GM19468 (cell line): ENCODE measurements around the gene RNASE4.
"Not testable (repeated sequence)": the region's sequence is repeated elsewhere in the genome, so short reads cannot be mapped to it uniquely, and the experiment has no call there.

Experiments used
- ATAC-seq: cut with Tn5 transposase; IDR thresholded peaks from one replicate; pipeline ENCODE4 v1.9.1; 2021; ENCODE audit warnings: mild to moderate bottlenecking, moderate library complexity, moderate number of reproducible peaks; ENCODE audit not compliant: unreplicated experiment; ENCODE audit errors: extremely low read depth

The RNASE4 gene

GRCh38 chr14:20696764-20697163 lies 12.4 kb downstream of the RNASE4 start:
- ATAC-seq = no peak

GRCh38 chr14:20697273-20698017 lies 13.1 kb downstream of the RNASE4 start:
- no peak for ATAC-seq

- no peak for ATAC-seq
These were observed 13.6 kb downstream of the RNASE4 start for GRCh38 chr14:20698018-20698329.

GRCh38 chr14:20698934-20699333 lies 14.6 kb downstream of the RNASE4 start:
- ATAC-seq = no peak

GRCh38 chr14:20699931-20700330 lies 15.6 kb downstream of the RNASE4 start:
- no peak for ATAC-seq

- ATAC-seq = not testable (repeated sequence)
These were observed 16.6 kb downstream of the RNASE4 start for GRCh38 chr14:20700965-20701364.

GRCh38 chr14:20706657-20707355 lies 22.4 kb downstream of the RNASE4 start:
- no peak for ATAC-seq

- no peak for ATAC-seq
These were observed 23.3 kb downstream of the RNASE4 start for GRCh38 chr14:20707622-20708021.

- ATAC-seq = no peak
These were observed 26.9 kb downstream of the RNASE4 start for GRCh38 chr14:20711261-20711660.

GRCh38 chr14:20711685-20712084 lies 27.3 kb downstream of the RNASE4 start:
- no peak for ATAC-seq

- ATAC-seq = no peak
These were observed 28.5 kb downstream of the RNASE4 start for GRCh38 chr14:20712904-20713303.

GRCh38 chr14:20714593-20715250 lies 30.4 kb downstream of the RNASE4 start:
- no peak for ATAC-seq

- ATAC-seq = no peak
These were observed 35.4 kb downstream of the RNASE4 start for GRCh38 chr14:20719777-20720176.

- no peak for ATAC-seq
These were observed 36.4 kb downstream of the RNASE4 start for GRCh38 chr14:20720741-20721140.

- ATAC-seq = no peak
These were observed 37.7 kb downstream of the RNASE4 start for GRCh38 chr14:20722016-20722415.

GRCh38 chr14:20723488-20723887 lies 39.1 kb downstream of the RNASE4 start:
- ATAC-seq = no peak

GRCh38 chr14:20726121-20726520 lies 41.8 kb downstream of the RNASE4 start:
- ATAC-seq = not testable (repeated sequence)

- no peak for ATAC-seq
These were observed 42.2 kb downstream of the RNASE4 start for GRCh38 chr14:20726531-20726930.

GRCh38 chr14:20730891-20731290 lies 46.5 kb downstream of the RNASE4 start:
- ATAC-seq = no peak

GRCh38 chr14:20732477-20732876 lies 48.1 kb downstream of the RNASE4 start:
- no peak for ATAC-seq

- no peak for ATAC-seq
These were observed 48.7 kb downstream of the RNASE4 start for GRCh38 chr14:20732979-20733635.
